OCI-LY3 (cell line): ENCODE data around the gene MTOR.

ENCODE experiments used
- EZH2phosphoT487 ChIP-seq: fragments of 200-600 bp; shearing (Covaris generic); IDR thresholded peaks from 2 replicates; pipeline ENCODE4 v1.6.1; 2018; ENCODE audit warnings: antibody characterized with exemption, mixed run types, low read depth
- TF ChIP-seq, protein P1 (sequence below): fragments of 200-600, 300-600 bp; sonication (generic); IDR thresholded peaks from 2 replicates; pipeline ENCODE4 v1.5.1; 2014; ENCODE audit warnings: antibody characterized with exemption, low read length, low read depth

DNA sequence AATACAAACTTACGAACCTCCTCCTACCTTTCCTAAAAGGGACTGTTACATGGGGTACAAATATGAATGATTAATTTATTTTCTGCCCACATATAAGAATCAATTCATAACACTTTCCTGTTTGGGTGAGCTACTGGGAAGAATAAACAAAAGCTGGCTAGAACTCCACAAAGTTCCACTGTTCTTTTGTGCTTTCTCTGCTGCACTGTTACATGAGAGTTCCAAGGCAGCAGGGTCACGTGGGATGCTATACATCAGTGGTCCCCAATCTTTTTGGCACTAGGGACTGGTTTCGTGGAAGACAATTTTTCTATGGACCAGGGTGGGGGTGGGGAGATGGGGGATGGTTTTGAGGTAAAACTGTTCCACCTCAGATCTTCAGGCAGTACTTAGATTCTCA lies 75.4 kb downstream of the MTOR start:
- TF ChIP-seq, protein P1, sequence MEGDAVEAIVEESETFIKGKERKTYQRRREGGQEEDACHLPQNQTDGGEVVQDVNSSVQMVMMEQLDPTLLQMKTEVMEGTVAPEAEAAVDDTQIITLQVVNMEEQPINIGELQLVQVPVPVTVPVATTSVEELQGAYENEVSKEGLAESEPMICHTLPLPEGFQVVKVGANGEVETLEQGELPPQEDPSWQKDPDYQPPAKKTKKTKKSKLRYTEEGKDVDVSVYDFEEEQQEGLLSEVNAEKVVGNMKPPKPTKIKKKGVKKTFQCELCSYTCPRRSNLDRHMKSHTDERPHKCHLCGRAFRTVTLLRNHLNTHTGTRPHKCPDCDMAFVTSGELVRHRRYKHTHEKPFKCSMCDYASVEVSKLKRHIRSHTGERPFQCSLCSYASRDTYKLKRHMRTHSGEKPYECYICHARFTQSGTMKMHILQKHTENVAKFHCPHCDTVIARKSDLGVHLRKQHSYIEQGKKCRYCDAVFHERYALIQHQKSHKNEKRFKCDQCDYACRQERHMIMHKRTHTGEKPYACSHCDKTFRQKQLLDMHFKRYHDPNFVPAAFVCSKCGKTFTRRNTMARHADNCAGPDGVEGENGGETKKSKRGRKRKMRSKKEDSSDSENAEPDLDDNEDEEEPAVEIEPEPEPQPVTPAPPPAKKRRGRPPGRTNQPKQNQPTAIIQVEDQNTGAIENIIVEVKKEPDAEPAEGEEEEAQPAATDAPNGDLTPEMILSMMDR: no peak
- TF ChIP-seq EZH2phosphoT487: no peak
